Skeletal muscle cell (primary cell): Measurements from ENCODE around the gene KNTC1.
A peak's percentile ranks its signal among the peaks of the same experiment; 100 is the strongest.
"Not testable (repeated sequence)": the region's sequence is repeated elsewhere in the genome, so short reads cannot be mapped to it uniquely, and the experiment has no call there.

Experiments used
- DNase-seq: peaks from one replicate; pipeline ENCODE4 v3.0.0-alpha.2; 2010; ENCODE audit warnings: low read depth
- H3K4me3 ChIP-seq: 2 replicates; pipeline ENCODE4 v1.5.1; 2011; ENCODE audit warnings: low read depth, mild to moderate bottlenecking, control low read depth, low read length, moderate library complexity

KNTC1 gene

GRCh38 chr12:122505419-122506051, 21.5 kb upstream of the KNTC1 start:
- no peak overlapping the region for H3K4me3 ChIP-seq
- no peak for DNase-seq

- no peak overlapping the region for H3K4me3 ChIP-seq
- no peak for DNase-seq
Observed at GRCh38 chr12:122506393-122506938, 20.6 kb upstream of the KNTC1 start.

- no peak overlapping the region for H3K4me3 ChIP-seq
- DNase-seq, result no peak
Observed at GRCh38 chr12:122508163-122508562, 18.9 kb upstream of the KNTC1 start.

- not testable (repeated sequence) for DNase-seq, H3K4me3 ChIP-seq
Observed at GRCh38 chr12:122513028-122513427, 14.0 kb upstream of the KNTC1 start.

GRCh38 chr12:122513660-122514059, 13.4 kb upstream of the KNTC1 start:
- no peak overlapping the region for H3K4me3 ChIP-seq
- no peak for DNase-seq

GRCh38 chr12:122515275-122515674, 11.8 kb upstream of the KNTC1 start:
- DNase-seq, result no peak
- no peak overlapping the region for H3K4me3 ChIP-seq

- no peak overlapping the region for H3K4me3 ChIP-seq
- no peak for DNase-seq
Observed at GRCh38 chr12:122516544-122517361, 10.3 kb upstream of the KNTC1 start.

- DNase-seq, result peak; percentile 54
- no peak overlapping the region for H3K4me3 ChIP-seq
Observed at GRCh38 chr12:122517877-122518276, 9.2 kb upstream of the KNTC1 start.

GRCh38 chr12:122518908-122519307, 8.1 kb upstream of the KNTC1 start:
- no peak for DNase-seq
- no peak overlapping the region for H3K4me3 ChIP-seq

- no peak for DNase-seq
Observed at GRCh38 chr12:122519418-122519817, 7.6 kb upstream of the KNTC1 start.

GRCh38 chr12:122520676-122521075, 6.4 kb upstream of the KNTC1 start:
- no peak overlapping the region for H3K4me3 ChIP-seq
- no peak for DNase-seq

More at GRCh38 chr12:122519418-122519817, 7.6 kb upstream of the KNTC1 start:
- H3K4me3 ChIP-seq, result no peak overlapping the region

- no peak for DNase-seq
- H3K4me3 ChIP-seq, result peak overlapping the region; percentile 57
Observed at GRCh38 chr12:122523280-122523679, 3.8 kb upstream of the KNTC1 start.

GRCh38 chr12:122523846-122524718, 3.0 kb upstream of the KNTC1 start:
- H3K4me3 ChIP-seq, result peak overlapping the region; percentile 57
- no peak for DNase-seq

- H3K4me3 ChIP-seq, result peak overlapping the region; percentile 92
- DNase-seq, result no peak
Observed at GRCh38 chr12:122527478-122527944, 462 bp downstream of the KNTC1 start.

- DNase-seq, result no peak
- H3K4me3 ChIP-seq, result no peak overlapping the region
Observed at GRCh38 chr12:122528582-122528981, 1.5 kb downstream of the KNTC1 start.

- DNase-seq, result no peak
Observed at GRCh38 chr12:122528992-122529391, 1.9 kb downstream of the KNTC1 start.

GRCh38 chr12:122533856-122534255, 6.8 kb downstream of the KNTC1 start:
- H3K4me3 ChIP-seq, result no peak overlapping the region
- DNase-seq, result no peak

More at GRCh38 chr12:122528992-122529391, 1.9 kb downstream of the KNTC1 start:
- no peak overlapping the region for H3K4me3 ChIP-seq

GRCh38 chr12:122537021-122537420, 10.0 kb downstream of the KNTC1 start:
- H3K4me3 ChIP-seq, result no peak overlapping the region
- DNase-seq, result no peak

- DNase-seq, result no peak
- no peak overlapping the region for H3K4me3 ChIP-seq
Observed at GRCh38 chr12:122538496-122538895, 11.4 kb downstream of the KNTC1 start.

GRCh38 chr12:122544537-122544936, 17.5 kb downstream of the KNTC1 start:
- no peak overlapping the region for H3K4me3 ChIP-seq
- DNase-seq, result no peak
